ENCODE measurements around the gene PPFIA2.

The PPFIA2 gene

DNA sequence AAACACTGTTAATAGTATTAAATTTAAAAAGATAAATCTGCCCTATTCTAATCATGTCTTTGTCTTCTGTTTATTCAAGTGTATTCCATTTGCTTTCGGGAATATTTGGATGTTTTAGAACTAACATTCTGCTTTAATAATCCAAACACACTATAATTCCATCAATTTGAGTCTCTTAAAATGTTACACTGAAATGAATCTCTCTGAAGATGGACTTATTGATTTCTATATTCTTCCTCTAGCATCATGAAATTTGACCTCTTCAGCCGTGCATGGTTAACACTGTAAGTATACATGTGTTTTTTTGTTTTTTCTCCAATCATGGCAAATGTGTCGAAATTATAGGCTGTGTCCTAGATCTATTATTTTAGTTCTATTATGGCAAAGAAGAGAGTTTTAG, 342.1 kb downstream of the PPFIA2 start:
- DNase-seq (ENCODE audit: low read depth): no peak
- no peak for TF ChIP-seq CTCF (conservative IDR thresholded peaks at IDR 0.05; ENCODE audit: low read depth, low read length)
- no peak overlapping the region for H3K4me3 ChIP-seq (ENCODE audit: low read depth, low read length)

GRCh38 chr12:81416571-81416970, 342.6 kb downstream of the PPFIA2 start:
- no peak for DNase-seq (ENCODE audit: low read depth)
- no peak overlapping the region for H3K4me3 ChIP-seq (ENCODE audit: low read depth, low read length)
- TF ChIP-seq CTCF (conservative IDR thresholded peaks at IDR 0.05; ENCODE audit: low read depth, low read length): no peak

DNA sequence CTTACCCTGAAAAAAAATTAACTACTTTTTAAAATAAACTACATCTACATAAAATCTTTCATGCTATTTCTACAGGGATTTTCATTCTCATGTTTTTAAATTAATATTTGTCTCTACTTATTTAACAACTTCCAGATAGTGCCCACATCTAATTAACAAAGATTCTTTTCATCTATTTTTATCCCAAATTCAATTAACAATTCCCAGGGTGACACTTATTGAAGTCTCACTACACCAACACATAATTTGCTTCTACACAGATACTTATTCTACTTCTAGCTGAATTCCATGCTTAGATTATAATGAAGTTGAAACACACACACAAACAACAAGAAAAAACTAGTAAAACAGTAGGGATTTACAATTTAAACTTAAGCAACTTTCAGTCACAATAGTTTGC, 344.7 kb downstream of the PPFIA2 start:
- no peak for TF ChIP-seq CTCF (conservative IDR thresholded peaks at IDR 0.05; ENCODE audit: low read depth, low read length)
- no peak overlapping the region for H3K4me3 ChIP-seq (ENCODE audit: low read depth, low read length)
- DNase-seq (ENCODE audit: low read depth): no peak

- no peak overlapping the region for H3K4me3 ChIP-seq (ENCODE audit: low read depth, low read length)
- DNase-seq (ENCODE audit: low read depth): no peak
- no peak for TF ChIP-seq CTCF (conservative IDR thresholded peaks at IDR 0.05; ENCODE audit: low read depth, low read length)
These were observed 346.2 kb downstream of the PPFIA2 start for GRCh38 chr12:81412940-81413339.

GRCh38 chr12:81403348-81403747, 355.8 kb downstream of the PPFIA2 start:
- H3K4me3 ChIP-seq (ENCODE audit: low read depth, low read length): no peak overlapping the region
- DNase-seq (ENCODE audit: low read depth): no peak
- no peak for TF ChIP-seq CTCF (conservative IDR thresholded peaks at IDR 0.05; ENCODE audit: low read depth, low read length)

DNA sequence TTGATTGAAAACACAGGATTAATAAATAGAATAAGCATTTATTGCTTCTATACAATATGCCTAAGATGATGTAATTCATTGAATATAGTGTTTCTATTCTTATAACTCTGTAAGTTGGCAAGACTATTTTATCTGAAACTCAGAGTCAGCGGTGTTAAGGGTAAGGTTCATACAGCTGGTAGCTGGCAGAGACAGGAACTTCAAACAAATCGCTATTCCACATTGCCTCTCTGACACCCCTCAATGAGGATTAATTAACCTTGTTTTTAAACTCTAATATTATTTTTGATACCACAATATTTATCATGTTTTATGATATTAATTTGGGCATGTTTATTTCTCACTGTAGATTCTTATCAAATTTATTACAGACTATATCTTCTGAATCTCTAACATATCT, 357.9 kb downstream of the PPFIA2 start:
- TF ChIP-seq CTCF (conservative IDR thresholded peaks at IDR 0.05; ENCODE audit: low read depth, low read length): no peak
- no peak overlapping the region for H3K4me3 ChIP-seq (ENCODE audit: low read depth, low read length)

DNA sequence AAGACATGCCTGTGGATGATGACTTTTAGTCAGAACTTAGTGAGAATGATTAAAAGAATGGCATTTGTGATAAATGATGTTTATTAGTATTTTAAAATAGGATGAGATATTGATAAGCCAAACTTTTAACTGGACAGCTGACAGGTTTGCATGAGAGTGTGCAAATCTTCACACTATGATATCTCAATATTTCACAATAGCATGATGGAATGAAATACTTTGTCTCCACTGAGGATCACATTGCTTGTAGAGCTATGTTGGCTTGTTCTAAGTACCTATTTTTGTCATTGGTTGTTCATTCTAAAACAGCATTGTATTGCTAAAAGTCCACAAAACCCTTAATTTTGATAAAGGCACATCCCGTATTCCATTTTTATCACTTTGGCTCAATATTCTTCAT, 359.1 kb downstream of the PPFIA2 start:
- no peak overlapping the region for H3K4me3 ChIP-seq (ENCODE audit: low read depth, low read length)

More for the DNA sequence above, 357.9 kb downstream of the PPFIA2 start:
- DNase-seq (ENCODE audit: low read depth): no peak

More for the DNA sequence above, 359.1 kb downstream of the PPFIA2 start:
- DNase-seq (ENCODE audit: low read depth): no peak
- no peak for TF ChIP-seq CTCF (conservative IDR thresholded peaks at IDR 0.05; ENCODE audit: low read depth, low read length)

Measured in choroid plexus epithelial cell (primary cell).